HG02798 (cell line): ENCODE results near the gene TLNRD1.
"Not testable (repeated sequence)": the region's sequence is repeated elsewhere in the genome, so short reads cannot be mapped to it uniquely, and the experiment has no call there.

ENCODE experiments used
- ATAC-seq: cut with Tn5 transposase; IDR thresholded peaks from one replicate; pipeline ENCODE4 v1.9.1; 2021; ENCODE audit warnings: mild to moderate bottlenecking; ENCODE audit not compliant: unreplicated experiment, poor library complexity

Gene TLNRD1

DNA sequence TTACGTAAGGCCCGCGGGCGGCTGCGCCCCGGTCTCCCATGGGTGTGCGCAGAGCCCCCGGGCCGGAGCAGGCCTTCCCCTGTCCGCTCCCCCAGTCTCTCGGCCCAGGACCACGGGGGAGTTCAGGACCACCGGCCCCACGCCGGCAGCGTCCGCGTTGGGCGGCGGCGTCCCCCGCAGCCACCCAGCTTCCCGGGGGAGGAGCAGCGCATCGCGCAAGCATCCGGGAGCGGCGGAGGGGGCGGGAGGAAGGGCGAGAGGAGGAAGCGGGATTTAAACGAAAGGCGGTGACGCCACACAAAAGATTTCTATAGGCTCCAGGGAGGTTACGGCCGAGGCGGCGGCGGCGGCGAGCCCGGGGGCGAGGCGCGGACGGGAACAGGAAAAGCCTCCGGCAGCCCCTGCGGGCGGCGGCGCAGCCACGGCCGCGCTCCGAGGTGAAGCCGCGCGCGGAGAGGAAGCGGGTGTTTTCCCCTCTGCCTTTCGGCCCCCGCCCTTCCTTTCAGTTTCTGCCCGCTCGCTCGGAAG is at the start of gene TLNRD1:
Gene TLNRD1, plus strand, starts transcription at position 300 of the 528 bp plus-strand sequence. CDS start 1,349 bp downstream, outside the sequence.
- ATAC-seq: peak; percentile 67

DNA sequence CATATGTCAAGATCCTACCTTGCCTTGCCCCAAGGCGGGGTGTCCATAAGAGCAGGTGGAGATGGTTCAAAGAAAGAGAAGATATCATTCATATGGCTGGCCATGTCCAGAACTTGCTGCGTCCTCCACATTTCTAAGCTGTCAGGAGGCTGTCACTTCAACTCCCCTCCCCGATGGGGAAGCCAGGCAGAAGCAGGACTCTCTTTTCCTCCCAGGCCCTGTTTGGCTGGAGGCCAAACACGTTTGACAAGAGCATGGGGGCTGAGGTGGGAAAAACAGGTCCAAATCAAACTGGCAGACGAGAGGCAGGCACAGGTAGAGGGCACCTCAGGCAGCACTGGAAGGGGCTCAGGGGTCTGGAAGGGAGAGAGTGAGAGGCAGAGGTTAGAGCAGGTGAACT is 48.8 kb upstream of the TLNRD1 start:
- ATAC-seq: no peak

DNA sequence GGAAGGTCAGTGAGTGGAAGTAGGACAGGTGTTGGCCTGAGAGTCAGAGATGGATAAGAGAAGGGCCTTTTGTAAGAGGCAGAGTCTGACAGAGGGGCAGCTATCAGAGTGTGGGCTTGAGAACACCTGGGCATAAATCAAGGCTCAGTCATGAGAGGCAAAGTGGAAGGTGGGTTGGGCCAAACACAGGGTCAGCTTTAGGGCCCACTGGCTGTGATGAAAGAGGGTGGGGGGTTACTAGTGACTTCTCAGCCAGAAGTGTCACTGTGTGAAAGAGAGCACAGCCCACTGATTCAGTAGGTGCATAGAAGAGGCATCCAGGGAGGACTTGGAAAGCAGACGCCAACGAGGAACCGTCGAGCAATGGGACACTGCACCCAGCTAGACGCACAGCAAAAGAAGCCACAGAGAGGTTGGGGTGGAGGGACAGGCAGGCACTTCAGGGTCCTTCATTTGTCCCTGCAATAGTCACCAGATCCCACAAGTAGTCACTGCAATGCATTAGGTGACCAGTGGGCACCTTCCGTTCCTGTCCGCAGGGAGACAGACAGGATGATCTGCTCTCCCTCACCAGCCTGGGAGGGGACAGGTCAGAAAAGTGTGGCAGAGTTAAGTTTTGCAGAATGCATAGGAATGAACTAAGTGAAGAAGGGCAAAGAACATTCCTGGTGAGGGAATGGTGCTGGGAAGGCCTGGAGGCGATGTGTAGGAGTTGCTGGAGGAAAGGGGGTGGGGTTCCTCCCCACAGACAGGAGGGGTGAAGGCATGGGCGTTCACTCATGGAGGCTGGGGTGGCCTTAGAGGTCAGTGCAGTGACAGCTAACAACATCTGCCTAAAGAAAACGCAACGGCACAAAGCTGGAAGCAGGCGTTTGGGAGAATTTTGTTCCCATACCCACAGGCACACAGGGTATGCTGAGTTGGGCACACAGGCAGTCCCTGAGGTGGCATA is 47.4 kb upstream of the TLNRD1 start:
- no peak for ATAC-seq

DNA sequence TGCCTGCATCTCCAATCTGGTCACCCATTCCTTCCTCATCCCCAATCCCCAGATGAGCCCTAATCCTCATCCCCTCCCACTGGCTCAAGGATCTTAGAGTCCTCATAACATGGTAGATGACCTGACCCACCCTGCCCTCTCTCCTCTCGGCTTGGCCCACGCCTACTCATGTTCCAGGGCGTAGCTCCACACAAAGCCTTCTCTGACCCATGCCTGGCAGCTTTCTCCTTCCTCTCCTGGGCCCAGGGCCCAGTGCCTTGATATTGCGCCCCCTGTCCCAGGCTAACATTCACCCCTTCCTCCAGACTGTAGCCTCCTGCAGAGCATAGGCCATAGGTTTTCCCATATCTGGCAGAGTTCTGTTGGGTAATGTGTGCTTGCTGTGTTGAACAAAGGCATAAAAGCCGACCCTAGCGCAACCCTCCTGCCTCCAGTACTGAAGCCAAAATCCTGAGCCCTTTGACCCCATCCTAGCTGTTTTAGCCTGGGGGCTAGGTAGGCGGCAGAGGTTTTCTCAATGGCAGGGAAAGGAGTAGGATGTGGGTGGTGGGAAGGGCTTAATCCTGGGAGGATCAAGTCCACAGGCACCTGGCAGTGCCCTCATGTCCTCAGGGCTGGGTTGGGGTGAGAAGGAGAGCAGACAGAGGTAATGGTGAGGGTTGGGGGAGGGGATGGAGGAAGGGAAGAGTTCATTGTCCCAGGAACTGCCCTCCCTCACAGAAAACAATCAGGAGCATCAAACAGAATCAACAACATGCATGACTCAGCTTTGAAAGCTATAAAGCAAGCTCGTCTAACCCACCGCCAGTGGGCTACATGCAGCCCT is 46.6 kb upstream of the TLNRD1 start:
- ATAC-seq: no peak

DNA sequence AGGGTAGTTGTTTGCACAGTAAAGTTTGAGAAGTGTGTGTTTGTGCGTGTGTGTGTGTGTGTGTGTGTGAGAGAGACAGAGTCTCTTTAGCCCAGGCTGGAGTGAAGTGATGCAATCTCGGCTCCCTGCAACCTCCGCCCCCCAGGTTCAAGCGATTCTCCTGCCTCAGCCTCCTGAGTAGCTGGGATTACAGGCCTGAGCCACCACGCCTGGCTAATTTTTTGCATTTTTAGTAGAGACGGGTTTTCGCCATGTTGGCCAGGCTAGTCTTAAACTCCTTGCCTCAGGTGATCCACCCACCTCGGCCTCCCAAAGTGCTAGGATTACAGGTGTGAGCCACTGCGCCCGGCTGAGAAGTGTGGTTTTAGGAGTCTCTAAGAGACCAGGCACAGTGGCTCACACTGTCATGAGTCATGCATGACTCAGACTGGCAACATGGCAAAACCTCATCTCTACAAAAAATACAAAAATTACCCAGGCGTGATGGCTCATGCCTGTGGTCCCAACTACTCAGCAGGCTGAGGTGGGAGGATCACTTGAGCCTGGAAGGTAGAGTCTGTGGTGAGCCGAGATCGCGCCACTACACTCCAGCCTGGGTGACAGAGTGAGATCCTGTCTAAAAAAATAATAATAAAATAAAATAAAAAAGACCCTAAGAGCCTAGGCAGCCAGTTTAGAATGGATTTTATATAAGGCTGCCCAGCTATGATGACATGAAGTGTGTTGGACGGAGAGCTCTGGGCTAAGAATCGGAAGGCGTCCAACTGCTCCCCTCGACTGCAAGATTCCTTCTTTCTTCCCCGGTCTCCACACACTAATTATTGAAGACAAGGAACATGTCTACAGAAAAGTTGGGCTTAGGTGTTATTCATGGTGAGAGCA is 44.9 kb upstream of the TLNRD1 start:
- peak; percentile 53 for ATAC-seq

DNA sequence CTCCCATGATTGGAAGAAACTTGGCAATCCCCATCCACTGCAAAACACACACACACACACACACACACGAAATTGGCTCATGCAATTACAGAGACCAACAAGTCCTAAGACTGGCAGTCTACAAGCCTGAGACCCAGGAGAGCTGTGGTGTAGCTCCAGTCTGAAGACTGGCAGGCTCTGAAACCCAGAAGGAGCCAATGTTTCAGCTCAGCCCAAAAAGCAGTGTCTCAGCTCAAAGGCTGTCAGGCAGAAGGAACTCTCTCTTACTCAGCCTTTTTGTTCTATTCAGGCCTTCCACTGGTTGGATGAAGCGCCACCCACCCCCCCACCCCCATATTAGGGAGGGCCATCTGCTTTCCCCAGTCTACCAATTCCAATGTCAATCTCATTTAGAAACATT is 43.2 kb upstream of the TLNRD1 start:
- ATAC-seq: no peak

DNA sequence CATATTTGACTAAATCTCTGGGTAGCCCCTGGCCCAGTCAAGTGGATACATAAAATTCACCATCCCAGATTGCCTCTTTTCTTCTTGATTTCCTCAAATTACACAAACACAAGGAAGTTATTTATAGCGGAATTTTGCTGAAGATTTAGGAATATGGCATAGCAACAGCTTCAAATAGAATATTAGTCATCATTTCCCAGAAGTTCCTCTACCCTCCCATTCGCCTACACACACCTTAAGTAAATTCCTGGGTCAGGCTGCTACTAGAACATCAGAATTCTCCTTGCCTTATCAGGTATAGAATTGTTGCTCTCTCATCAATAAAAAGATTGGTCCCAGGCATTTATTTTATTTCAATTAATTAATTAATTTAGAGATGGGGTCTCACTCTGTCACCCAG is 42.7 kb upstream of the TLNRD1 start:
- ATAC-seq: no peak

DNA sequence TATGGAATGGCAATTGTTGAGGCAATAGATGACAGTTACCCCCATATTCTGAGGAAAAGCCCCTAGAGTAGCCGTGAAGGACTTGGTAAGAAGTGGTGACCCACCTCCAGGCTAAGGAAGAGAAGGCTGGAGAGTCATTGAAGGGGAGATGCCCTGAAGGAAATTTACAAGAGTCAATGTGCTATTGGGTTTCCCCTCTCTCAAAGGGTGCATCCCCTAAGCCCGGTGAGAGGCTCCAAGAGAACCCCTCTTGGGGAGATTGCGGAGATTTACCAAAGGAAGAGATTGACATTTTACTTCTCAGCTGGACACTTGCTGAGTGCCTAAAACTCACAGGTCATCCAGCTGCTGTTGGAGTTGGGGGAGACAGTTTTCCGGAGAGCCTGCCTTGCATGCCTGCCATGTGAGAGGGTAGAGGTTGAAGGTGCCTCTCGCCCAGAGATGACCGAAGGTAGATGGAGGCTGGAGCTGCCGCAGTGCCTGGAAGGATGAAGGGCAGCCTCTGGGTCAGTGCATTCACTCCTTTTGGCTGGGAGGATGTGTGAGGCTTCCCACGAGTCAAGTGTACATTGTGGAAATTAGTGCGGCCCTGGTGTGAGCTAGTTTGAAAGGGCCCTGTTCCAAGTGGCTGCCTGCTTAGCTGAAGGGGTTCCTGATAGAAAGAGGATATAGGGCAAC is 41.8 kb upstream of the TLNRD1 start:
- no peak for ATAC-seq

DNA sequence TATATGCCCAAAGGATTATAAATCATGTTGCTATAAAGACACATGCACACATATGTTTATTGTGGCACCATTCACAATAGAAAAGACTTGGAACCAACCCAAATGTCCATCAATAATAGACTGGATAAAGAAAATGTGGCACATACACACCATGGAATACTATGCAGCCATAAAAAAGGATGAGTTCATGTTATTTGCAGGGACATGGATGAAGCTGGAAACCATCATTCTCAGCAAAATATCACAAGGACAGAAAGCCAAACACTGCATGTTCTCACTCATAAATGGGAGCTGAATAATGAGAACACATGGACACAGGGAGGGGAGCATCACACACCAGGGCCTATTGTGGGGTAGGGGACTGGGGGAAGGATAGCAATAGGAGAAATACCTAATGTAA is 35.3 kb upstream of the TLNRD1 start:
- not testable (repeated sequence) for ATAC-seq

DNA sequence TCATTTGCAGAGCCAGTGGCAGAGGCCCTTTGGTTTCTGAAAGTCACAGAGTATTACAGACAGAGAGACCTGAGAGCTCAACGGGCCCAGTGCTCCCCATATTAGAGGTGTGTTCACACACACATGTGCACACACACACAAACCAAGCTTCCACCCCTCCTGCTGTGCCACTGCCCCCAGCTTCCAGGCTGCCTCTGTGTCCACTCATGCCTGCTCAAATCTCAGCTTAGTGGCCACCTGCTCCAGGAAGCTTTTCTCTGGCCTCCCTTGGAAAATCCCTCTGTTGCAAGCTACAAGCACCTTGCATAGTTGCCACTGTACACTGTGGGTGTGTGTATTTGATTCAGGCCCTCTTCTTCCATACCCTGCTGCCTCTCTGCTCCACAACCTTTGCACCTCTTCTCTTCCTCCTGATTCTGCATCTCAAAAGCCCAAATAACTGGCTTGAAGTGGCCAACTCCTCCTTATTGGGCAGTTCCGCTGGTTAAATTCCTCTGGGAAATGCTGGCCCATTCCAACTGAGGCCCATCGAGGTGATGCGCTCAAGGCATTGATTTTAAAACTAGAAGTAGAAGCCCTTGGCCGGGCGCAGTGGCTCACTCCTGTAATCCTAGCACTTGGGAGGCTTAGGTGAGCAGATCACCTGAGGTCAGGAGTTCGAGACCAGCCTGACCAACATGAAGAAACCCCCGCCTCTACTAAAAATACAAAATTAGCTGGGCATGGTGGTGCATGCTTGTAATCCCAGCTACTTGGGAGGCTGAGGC is 34.1 kb upstream of the TLNRD1 start:
- ATAC-seq: no peak

DNA sequence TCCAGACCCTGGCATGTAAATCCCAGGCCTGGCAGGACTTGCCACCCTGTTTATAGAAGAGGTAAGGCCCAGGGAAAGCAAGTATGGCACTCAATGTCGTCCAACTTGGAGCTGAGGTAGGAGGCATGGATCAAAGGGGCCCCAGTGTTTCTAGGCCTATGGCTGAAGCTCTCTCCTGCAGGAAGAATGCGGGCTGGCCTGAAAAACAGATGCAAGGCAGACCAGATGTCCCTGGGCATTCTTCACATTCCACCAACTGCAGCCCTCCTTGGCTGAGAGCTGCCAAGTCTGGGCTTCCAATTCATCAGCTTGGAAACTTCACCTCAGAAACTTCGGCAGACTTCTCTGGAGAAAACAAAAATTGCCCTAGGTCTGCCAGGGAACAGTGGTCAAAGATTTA is 33.3 kb upstream of the TLNRD1 start:
- no peak for ATAC-seq

DNA sequence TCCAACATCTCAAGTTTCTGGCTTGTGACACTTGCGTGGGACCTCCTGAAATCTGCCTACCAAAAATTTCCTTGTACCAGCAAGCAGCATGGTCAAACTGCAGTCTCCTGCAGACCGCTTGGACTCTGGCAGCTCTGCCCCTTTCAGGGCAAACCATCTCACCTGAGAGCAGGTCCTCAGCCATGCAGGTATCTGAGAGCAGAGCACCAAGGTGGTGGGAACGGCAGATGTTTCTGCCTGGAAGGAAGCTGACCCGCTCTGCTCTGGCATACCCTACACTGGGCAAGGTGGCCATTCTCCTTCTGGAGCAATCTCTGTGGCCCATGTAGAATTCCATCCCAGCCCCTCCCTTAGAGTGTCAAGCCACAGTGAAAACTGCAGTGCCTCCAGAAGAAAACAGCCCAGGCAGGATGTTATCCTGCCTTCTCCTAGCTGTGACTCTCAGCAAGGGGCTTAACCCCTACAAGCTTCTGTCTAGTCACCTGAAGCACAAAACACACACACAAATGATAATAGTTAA is 32.7 kb upstream of the TLNRD1 start:
- ATAC-seq: no peak

DNA sequence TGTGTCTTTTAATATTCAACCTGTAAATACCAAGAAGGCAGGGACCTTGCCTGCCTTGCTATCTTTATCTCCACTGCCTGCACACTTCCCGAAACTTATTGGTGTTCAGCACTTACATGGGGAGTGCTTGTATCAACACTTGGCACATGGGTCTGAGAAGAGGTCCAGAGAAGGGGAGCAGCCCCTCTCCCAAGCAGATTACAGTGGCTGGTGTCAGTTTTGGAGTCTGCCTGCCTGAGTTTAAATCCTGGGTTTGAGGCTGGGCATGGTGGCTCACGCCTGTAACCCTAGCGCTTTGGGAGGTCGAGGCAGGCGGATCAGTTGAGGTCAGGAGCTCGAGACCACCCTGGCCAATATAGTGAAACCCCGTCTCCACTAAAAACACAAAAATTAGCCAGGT is 31.4 kb upstream of the TLNRD1 start:
- ATAC-seq: no peak

DNA sequence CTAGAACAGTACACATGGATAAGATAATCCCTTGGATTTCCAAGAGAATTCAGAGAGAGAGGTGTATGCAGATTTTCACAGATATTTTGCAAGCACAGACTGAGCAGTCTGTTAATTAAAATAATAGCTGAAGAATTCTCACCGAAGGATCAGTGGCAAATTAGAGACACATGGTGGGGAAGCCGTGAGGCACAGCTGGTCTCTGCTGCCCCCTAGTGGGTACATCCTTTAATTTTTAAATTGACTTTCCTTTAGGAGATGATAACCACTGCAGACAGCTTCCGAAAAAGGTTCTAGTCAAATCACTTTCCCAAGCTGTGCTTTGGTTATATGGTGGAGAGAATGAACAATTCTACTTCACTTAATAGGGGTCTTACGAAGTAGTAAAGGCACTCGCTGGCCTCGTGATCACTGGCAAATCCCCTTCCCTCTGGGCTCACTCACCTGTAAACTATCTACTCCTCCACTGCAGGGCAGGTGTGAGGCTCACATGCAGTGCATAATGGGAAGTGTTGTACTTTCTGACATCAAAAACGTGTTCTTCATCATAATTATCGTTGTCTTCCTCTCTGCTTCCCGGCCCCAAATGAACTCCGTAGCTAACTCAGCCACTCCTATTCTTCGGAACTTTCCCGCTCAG is 30.6 kb upstream of the TLNRD1 start:
- ATAC-seq: peak; percentile 53

DNA sequence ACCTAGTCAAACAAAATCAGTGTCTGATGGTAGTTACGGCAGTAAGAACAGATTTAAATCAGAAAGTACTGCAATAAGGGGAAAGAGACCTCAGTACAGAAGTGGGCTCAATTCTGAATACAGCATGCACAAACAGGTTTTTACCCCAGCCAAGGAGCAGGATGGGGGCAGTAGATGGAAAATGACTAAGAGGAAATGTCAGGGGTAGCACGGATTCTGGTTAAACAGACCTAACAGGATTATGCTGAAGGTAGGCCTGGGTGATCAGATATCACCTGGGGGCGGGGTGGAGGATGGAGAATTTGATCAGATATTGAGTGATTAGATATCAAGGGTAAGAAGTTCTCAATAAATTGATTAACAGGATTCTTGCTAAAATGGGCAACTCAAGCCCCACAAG is 30.1 kb upstream of the TLNRD1 start:
- ATAC-seq: no peak

DNA sequence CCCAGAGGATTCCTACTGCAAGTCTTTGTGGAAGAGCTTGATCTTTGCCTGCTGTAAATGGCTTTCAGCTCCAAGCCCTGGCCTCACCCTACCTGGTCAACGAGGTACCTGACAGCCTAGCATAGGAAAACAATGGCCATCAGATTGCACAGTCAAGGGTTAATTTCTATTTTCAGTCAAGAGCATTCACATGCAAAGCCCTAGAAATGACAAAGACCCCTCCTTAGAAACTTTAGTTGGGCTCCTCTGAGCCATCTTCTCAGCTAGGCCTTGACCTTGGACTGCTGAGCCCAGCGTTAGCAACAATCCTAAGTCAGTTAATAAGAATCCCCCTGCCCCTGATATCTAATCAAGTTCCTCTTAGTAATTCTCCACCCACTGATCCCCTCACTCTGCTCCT is 29.6 kb upstream of the TLNRD1 start:
- no peak for ATAC-seq

DNA sequence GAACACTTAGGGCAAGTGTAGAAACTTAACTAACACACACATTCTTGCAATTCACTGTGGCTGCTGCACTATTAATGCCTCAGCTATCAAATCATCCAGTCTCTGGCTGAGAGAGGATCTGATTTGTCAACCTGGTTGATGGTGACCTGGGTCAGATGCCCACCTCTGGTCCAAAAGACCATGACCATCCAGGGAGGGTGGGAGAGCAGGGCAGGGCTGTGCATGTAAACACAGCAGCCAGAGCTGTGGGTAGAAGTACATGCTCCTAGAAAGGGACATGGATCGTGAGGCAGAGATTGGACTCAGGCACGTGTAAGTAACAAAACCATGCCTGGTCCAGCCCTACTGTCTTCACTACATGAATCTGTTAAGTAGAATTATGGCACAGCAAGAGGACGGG is 28.4 kb upstream of the TLNRD1 start:
- ATAC-seq: no peak

DNA sequence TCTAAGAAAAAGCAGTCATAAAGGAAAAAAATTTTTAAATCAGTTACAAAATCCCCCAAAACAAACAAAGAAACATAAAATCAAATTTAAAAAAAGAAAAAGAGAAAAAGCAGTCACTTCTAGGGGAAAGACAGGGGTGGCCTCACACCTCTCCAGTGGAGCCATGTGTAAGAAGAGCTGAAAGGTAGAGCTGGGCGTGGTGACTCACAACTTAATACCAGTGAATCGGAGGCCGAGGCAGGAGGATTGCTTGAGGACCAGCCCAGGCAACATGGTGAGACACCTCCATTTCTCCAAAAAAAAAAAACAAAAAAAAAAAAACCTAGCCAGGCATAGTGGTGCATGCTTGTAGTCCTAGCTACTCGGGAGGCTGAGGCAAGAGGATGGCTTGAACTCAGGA is 25.8 kb upstream of the TLNRD1 start:
- ATAC-seq: no peak
